HUES48 (cell line): ENCODE data around the gene SCYGR5.
"Not testable (repeated sequence)": the region's sequence is repeated elsewhere in the genome, so short reads cannot be mapped to it uniquely, and the experiment has no call there.

Experiments
- H3K27ac ChIP-seq: one replicate; pipeline ENCODE4 v1.7.0; 2013; ENCODE audit warnings: low read depth, low read length, inconsistent platforms
- H3K27me3 ChIP-seq: 2 replicates; pipeline ENCODE4 v1.6.1; 2013; ENCODE audit warnings: mild to moderate bottlenecking, low read length; ENCODE audit not compliant: control insufficient read depth, insufficient read depth
- H3K36me3 ChIP-seq: 2 replicates; pipeline ENCODE4 v1.6.1; 2013; ENCODE audit warnings: low read length; ENCODE audit not compliant: control insufficient read depth, insufficient read depth
- H3K4me1 ChIP-seq: 2 replicates; pipeline ENCODE4 v1.6.1; 2013; ENCODE audit warnings: mild to moderate bottlenecking, low read length; ENCODE audit not compliant: control insufficient read depth, insufficient read depth
- H3K4me3 ChIP-seq: 2 replicates; pipeline ENCODE4 v1.5.1; 2013; ENCODE audit warnings: mild to moderate bottlenecking, low read depth, low read length
- H3K9ac ChIP-seq: 2 replicates; pipeline ENCODE4 v1.6.1; 2013; ENCODE audit warnings: mild to moderate bottlenecking, low read depth, low read length, moderate library complexity
- H3K9me3 ChIP-seq: 2 replicates; pipeline ENCODE4 v1.6.1; 2013; ENCODE audit warnings: low read length; ENCODE audit not compliant: control insufficient read depth, insufficient read depth

The SCYGR5 gene

GRCh38 chr2:227666631-227667170 is at the start of gene SCYGR5:
Gene SCYGR5 (plus strand): TSS chr2:227666804. CDS start chr2:227666804, 0 bp downstream.
- H3K4me1 ChIP-seq, H3K27ac ChIP-seq, H3K4me3 ChIP-seq, H3K36me3 ChIP-seq, H3K9me3 ChIP-seq, H3K9ac ChIP-seq, H3K27me3 ChIP-seq: not testable (repeated sequence)

GRCh38 chr2:227617316-227618230 is 49.0 kb upstream of the SCYGR5 start, which contains the start of gene SCYGR4:
Gene SCYGR4 (plus strand): TSS chr2:227617498. CDS start chr2:227617498, 0 bp downstream.
- Histone ChIP-seq H3K9ac (no peak within 1 kb of the TSS), H3K4me3 (no peak within 1 kb of the TSS), H3K9me3 (no peaks in the 10 kb centered on the region), H3K36me3 (no peaks in the 10 kb centered on the region), H3K27ac (peak within 1 kb of the TSS; percentile 29), H3K27me3 (no peaks in the 10 kb centered on the region), H3K4me1 (peaks cover 14% of the 10 kb centered on the region)

DNA sequence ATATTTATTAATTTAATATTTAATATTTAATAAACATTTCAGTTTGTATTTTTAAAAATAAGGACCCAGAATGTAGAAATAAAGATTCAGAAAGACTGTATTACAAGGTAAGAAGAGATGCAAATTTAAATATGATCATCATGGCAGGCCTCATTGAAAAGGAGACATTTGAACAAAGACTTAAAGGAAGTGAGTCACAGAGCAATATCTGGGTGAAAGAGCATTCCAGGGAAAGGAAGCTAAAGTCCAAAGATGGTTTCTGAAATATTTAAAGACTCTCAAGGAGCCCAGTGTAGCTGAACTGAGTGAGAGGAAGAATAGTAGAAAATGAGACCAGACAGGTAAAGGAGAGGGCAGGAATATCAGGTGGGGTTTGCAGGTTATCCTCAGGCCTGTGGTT is 43.4 kb upstream of the SCYGR5 start:
- H3K27ac ChIP-seq: no peak overlapping the region
- no peaks in the 10 kb centered on the region for H3K27me3 ChIP-seq
- no peaks in the 10 kb centered on the region for H3K4me1 ChIP-seq
- H3K36me3 ChIP-seq: no peaks in the 10 kb centered on the region
- no peaks in the 10 kb centered on the region for H3K9me3 ChIP-seq
- no peak overlapping the region for H3K4me3 ChIP-seq
- H3K9ac ChIP-seq: no peak overlapping the region

GRCh38 chr2:227625420-227625819 is 41.2 kb upstream of the SCYGR5 start:
- Histone ChIP-seq H3K4me1 (no peaks in the 10 kb centered on the region), H3K27ac (no peak overlapping the region), H3K36me3 (no peaks in the 10 kb centered on the region), H3K4me3 (no peak overlapping the region), H3K9me3 (no peaks in the 10 kb centered on the region), H3K9ac (no peak overlapping the region), H3K27me3 (no peaks in the 10 kb centered on the region)

DNA sequence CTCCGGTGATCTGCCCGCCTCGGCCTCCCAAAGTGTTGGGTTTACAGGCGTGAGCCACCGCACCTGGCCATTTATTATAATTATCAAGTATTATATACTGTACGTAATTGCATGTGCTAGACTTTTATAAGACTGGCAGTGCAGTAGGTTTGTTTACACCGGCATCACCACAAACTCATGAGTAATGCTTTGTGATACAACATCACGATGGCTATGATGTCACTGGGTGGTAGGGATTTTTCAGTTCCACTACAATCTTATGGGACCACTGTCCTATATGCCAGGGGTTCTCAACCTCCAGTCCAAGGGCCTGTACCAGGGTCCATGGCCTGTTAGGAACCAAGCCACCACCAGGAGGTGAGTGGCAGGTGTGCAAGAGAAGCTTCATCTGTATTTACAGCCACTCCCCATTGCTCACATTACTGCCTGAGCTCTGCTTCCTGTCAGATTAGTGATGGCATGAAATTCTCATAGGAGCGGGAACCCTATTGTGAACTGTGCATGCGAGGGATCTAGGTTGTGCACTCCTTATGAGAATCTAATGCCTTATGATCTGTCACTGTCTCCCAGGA is 39.9 kb upstream of the SCYGR5 start:
- no peak overlapping the region for H3K4me3 ChIP-seq

DNA sequence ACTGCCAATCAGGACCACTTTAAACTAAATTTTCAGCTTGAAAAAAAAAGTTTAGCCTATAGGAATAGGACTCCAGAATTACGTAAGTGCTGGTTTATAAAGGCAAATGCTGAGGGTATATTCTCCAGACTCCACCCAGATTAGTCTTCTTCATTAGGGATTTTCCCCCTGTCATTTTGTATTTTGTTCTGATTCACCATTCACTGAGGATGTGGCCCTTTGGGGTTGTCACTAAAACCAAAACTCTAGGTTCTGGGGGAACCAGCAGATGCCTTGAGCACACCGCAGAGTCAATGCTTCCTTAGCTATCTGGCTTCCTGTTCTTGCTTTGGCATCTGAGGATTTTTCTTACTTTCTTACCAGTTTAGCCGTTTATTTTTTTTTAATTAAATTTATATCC is 38.8 kb upstream of the SCYGR5 start:
- Histone ChIP-seq H3K4me1 (no peaks in the 10 kb centered on the region), H3K27ac (no peak overlapping the region), H3K9me3 (no peaks in the 10 kb centered on the region), H3K4me3 (no peak overlapping the region), H3K36me3 (no peaks in the 10 kb centered on the region), H3K27me3 (no peaks in the 10 kb centered on the region), H3K9ac (no peak overlapping the region)

More for the DNA sequence above, 39.9 kb upstream of the SCYGR5 start:
- Histone ChIP-seq H3K9ac (no peak overlapping the region), H3K27me3 (no peaks in the 10 kb centered on the region), H3K4me1 (no peaks in the 10 kb centered on the region), H3K36me3 (no peaks in the 10 kb centered on the region), H3K27ac (no peak overlapping the region), H3K9me3 (no peaks in the 10 kb centered on the region)

DNA sequence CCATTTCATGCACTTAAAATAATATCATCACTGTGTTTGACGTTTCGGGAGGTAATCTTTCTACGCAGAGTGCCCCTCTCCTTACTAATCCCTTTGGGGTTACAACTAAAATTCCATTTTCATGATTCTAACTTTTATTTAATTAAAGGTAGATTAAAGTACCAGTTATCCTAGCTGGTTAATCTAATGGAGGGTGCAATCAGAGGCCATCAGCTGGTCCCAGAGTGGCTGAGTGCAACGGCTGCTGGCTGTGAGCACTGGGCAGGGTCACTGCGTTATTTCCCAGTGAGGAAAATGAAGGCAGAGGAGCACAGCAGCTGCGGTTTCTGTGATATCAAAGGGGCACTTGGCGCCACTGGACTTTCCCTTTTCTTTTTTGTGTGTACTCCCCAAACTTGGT is 37.2 kb upstream of the SCYGR5 start:
- Histone ChIP-seq H3K4me1 (no peaks in the 10 kb centered on the region), H3K27ac (no peak overlapping the region), H3K27me3 (no peaks in the 10 kb centered on the region), H3K9me3 (no peaks in the 10 kb centered on the region), H3K9ac (no peak overlapping the region), H3K4me3 (no peak overlapping the region), H3K36me3 (no peaks in the 10 kb centered on the region)

DNA sequence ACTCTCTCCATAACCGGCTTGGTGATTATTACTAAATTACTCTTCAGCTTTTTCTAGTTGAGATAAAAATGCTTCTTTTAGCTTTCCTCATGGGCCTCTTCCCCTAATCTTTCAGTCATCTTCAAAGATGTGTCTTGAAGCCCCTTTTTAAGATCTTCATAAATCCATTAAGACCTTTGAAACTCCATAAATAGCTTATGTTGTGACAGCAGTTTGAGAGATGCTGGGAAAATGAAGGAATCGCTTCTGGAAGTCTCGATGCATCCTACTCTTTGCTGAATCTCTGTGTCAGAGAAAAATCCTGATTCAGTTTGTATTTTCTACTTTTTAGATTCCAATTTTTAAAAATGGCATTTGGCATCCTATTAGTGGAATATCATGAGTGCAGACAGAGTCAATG is 36.3 kb upstream of the SCYGR5 start:
- H3K4me1 ChIP-seq: no peaks in the 10 kb centered on the region
- no peaks in the 10 kb centered on the region for H3K27me3 ChIP-seq
- no peak overlapping the region for H3K4me3 ChIP-seq
- no peaks in the 10 kb centered on the region for H3K9me3 ChIP-seq
- no peaks in the 10 kb centered on the region for H3K36me3 ChIP-seq
- H3K27ac ChIP-seq: no peak overlapping the region
- H3K9ac ChIP-seq: no peak overlapping the region

- Histone ChIP-seq H3K27me3 (no peaks in the 10 kb centered on the region), H3K27ac (no peak overlapping the region), H3K4me1 (no peaks in the 10 kb centered on the region), H3K36me3 (no peaks in the 10 kb centered on the region), H3K9me3 (no peaks in the 10 kb centered on the region), H3K4me3 (no peak overlapping the region), H3K9ac (no peak overlapping the region)
Observed at GRCh38 chr2:227632827-227633226, 33.8 kb upstream of the SCYGR5 start.

DNA sequence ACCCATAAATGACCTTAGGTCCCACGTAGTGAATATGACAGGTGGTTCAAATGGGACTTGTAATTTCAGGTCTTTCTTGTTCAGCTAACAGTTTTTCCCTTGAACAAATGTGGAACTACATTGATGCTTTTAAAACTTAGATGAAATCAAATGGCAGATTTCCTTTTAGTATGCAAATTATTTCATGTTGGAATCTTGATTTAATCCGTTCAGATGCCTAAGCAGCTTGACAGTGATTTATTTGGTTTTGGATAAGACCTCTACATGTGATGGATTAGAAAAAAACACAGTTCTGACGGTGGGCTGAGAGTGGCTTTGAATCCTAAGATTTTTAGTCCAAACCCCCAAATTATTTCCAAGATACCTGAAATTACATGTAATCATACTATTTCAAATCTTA is 32.4 kb upstream of the SCYGR5 start:
- no peaks in the 10 kb centered on the region for H3K9me3 ChIP-seq
- no peaks in the 10 kb centered on the region for H3K36me3 ChIP-seq

DNA sequence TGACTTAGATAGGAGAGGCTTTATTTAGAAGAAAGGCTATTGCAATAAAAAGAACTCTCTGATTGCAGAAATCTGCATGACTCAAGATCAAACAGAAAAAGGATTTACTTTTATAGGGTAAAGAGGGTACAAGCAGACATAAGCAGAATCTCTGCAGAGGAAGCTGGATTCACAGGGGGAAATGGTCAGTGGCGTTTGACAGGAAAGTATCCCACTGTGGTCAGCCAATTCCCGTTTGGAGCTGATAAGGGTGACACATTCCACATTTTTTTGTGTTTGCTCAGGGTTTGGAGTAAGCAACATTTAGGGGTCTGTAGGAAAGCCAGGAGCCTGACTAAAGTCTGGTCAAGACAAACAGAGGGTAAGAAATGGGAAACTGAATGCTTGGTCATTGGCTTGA is 23.9 kb upstream of the SCYGR5 start:
- Histone ChIP-seq H3K27me3 (no peaks in the 10 kb centered on the region), H3K4me3 (no peak overlapping the region), H3K27ac (no peak overlapping the region), H3K9me3 (no peaks in the 10 kb centered on the region), H3K36me3 (no peaks in the 10 kb centered on the region), H3K4me1 (no peaks in the 10 kb centered on the region), H3K9ac (no peak overlapping the region)

More for the DNA sequence above, 32.4 kb upstream of the SCYGR5 start:
- Histone ChIP-seq H3K9ac (no peak overlapping the region), H3K4me3 (no peak overlapping the region), H3K27ac (no peak overlapping the region), H3K27me3 (no peaks in the 10 kb centered on the region), H3K4me1 (no peaks in the 10 kb centered on the region)
